ENCODE results near the gene PIK3CB. TPM values are rescaled to one million over a fixed set of nuclear protein-coding genes. Genes with fewer than 3 reads are reported as not detected.

The PIK3CB gene
- total and polyA plus RNA-seq, 4 donors = 4.7 to 15.9 (median 11.1) TPM

- H3K4me1 ChIP-seq (ENCODE audit: control insufficient read depth in 4 of 4, insufficient read depth in 4 of 4, low read length in 3 of 4) = peaks cover 0 to 10% (median 5%) of the 10 kb centered on the region in 4 donors
- peaks cover 0 to 4% (median 4%) of the 10 kb centered on the region in 4 donors for H3K36me3 ChIP-seq (ENCODE audit: control insufficient read depth in 4 of 4, insufficient read depth in 3 of 4, low read depth in 1 of 4, low read length in 3 of 4)
- no peak overlapping the region for H3K4me3 ChIP-seq (ENCODE audit: low read depth in 1 of 3, low read length in 3 of 3)
- DNase-seq (ENCODE audit: low spot score) = no peak
- H3K9ac ChIP-seq (ENCODE audit: low read depth in 1 of 2, low read length in 2 of 2) = no peak overlapping the region
- no peaks in the 10 kb centered on the region for H3K9me3 ChIP-seq (ENCODE audit: control insufficient read depth in 4 of 4, low read length in 3 of 4)
- H3K27me3 ChIP-seq (ENCODE audit: control insufficient read depth in 4 of 4, insufficient read depth in 4 of 4, low read length in 3 of 4) = no peaks in the 10 kb centered on the region
- 89% methylated on average over 3 of the region's 3 CpGs for WGBS
- TF ChIP-seq RAD21 (IDR thresholded peaks at IDR 0.05) (no peak), HNF4A (conservative IDR thresholded peaks at IDR 0.05) (no peak), ZBTB33 (IDR thresholded peaks at IDR 0.05) (no peak), HNF4G (IDR thresholded peaks at IDR 0.05) (no peak), FOXA1 (IDR thresholded peaks at IDR 0.05) (no peak), MAX (IDR thresholded peaks at IDR 0.05) (no peak), SP1 (IDR thresholded peaks at IDR 0.05) (no peak), ATF3 (IDR thresholded peaks at IDR 0.05) (no peak), TAF1 (conservative IDR thresholded peaks at IDR 0.05) (no peak)
- H3K27ac ChIP-seq (ENCODE audit: low read depth in 1 of 2, low read length in 2 of 2) = no peak overlapping the region
Measured at GRCh38 chr3:138692152-138692551, 142.6 kb downstream of the PIK3CB start.

GRCh38 chr3:138691351-138691750 is 143.4 kb downstream of the PIK3CB start:
- H3K4me3 ChIP-seq (ENCODE audit: low read depth in 1 of 3, low read length in 3 of 3) = no peak overlapping the region
- no peak overlapping the region for H3K9ac ChIP-seq (ENCODE audit: low read depth in 1 of 2, low read length in 2 of 2)
- H3K27ac ChIP-seq (ENCODE audit: low read depth in 1 of 2, low read length in 2 of 2) = no peak overlapping the region
- 100% methylated on average over 1 of the region's 1 CpG for WGBS
- TF ChIP-seq FOXA2 (IDR thresholded peaks at IDR 0.05) = no peak
- TF ChIP-seq MAX (IDR thresholded peaks at IDR 0.05) = no peak
- H3K4me1 ChIP-seq (ENCODE audit: control insufficient read depth in 4 of 4, insufficient read depth in 4 of 4, low read length in 3 of 4) = peaks cover 0 to 17% (median 8%) of the 10 kb centered on the region in 4 donors
- H3K36me3 ChIP-seq (ENCODE audit: control insufficient read depth in 4 of 4, insufficient read depth in 3 of 4, low read depth in 1 of 4, low read length in 3 of 4) = peaks cover 0 to 4% (median 4%) of the 10 kb centered on the region in 4 donors
- no peak for DNase-seq (ENCODE audit: low spot score)
- H3K27me3 ChIP-seq (ENCODE audit: control insufficient read depth in 4 of 4, insufficient read depth in 4 of 4, low read length in 3 of 4) = no peaks in the 10 kb centered on the region
- no peaks in the 10 kb centered on the region for H3K9me3 ChIP-seq (ENCODE audit: control insufficient read depth in 4 of 4, low read length in 3 of 4)

GRCh38 chr3:138690036-138690435 is 144.7 kb downstream of the PIK3CB start:
- TF ChIP-seq JUND (IDR thresholded peaks at IDR 0.05) = no peak
- TF ChIP-seq EGR1 (IDR thresholded peaks at IDR 0.05; ENCODE audit: low read depth in 2 of 2) = no peak

GRCh38 chr3:138688871-138689299 is 145.8 kb downstream of the PIK3CB start:
- Histone ChIP-seq H3K27ac (ENCODE audit: low read depth in 1 of 2, low read length in 2 of 2) (no peak overlapping the region), H3K27me3 (ENCODE audit: control insufficient read depth in 4 of 4, insufficient read depth in 4 of 4, low read length in 3 of 4) (no peaks in the 10 kb centered on the region), H3K4me1 (ENCODE audit: control insufficient read depth in 4 of 4, insufficient read depth in 4 of 4, low read length in 3 of 4) (peaks cover 2 to 17% (median 8%) of the 10 kb centered on the region in 4 donors), H3K9ac (ENCODE audit: low read depth in 1 of 2, low read length in 2 of 2) (no peak overlapping the region), H3K36me3 (ENCODE audit: control insufficient read depth in 4 of 4, insufficient read depth in 3 of 4, low read depth in 1 of 4, low read length in 3 of 4) (peaks cover 0 to 4% (median 1%) of the 10 kb centered on the region in 4 donors), H3K9me3 (ENCODE audit: control insufficient read depth in 4 of 4, low read length in 3 of 4) (no peaks in the 10 kb centered on the region), H3K4me3 (ENCODE audit: low read depth in 1 of 3, low read length in 3 of 3) (no peak overlapping the region)
- no peak for TF ChIP-seq SP1 (IDR thresholded peaks at IDR 0.05)
- TF ChIP-seq EGR1 (IDR thresholded peaks at IDR 0.05; ENCODE audit: low read depth in 2 of 2) = no peak
- TF ChIP-seq RXRA (IDR thresholded peaks at IDR 0.05) = peak in 1 of 2 donors; percentile 72
- TF ChIP-seq RAD21 (IDR thresholded peaks at IDR 0.05) = peak; percentile 43 to 57
- TF ChIP-seq HNF4A (conservative IDR thresholded peaks at IDR 0.05) = peak in 1 of 2 donors; percentile 5
- WGBS = 35% methylated on average over 5 of the region's 5 CpGs
- DNase-seq (ENCODE audit: low spot score) = no peak

More at GRCh38 chr3:138690036-138690435, 144.7 kb downstream of the PIK3CB start:
- DNase-seq (ENCODE audit: low spot score) = no peak
- peaks cover 2 to 17% (median 8%) of the 10 kb centered on the region in 4 donors for H3K4me1 ChIP-seq (ENCODE audit: control insufficient read depth in 4 of 4, insufficient read depth in 4 of 4, low read length in 3 of 4)
- H3K9me3 ChIP-seq (ENCODE audit: control insufficient read depth in 4 of 4, low read length in 3 of 4) = no peaks in the 10 kb centered on the region
- H3K9ac ChIP-seq (ENCODE audit: low read depth in 1 of 2, low read length in 2 of 2) = no peak overlapping the region
- H3K4me3 ChIP-seq (ENCODE audit: low read depth in 1 of 3, low read length in 3 of 3) = no peak overlapping the region
- H3K27me3 ChIP-seq (ENCODE audit: control insufficient read depth in 4 of 4, insufficient read depth in 4 of 4, low read length in 3 of 4) = no peaks in the 10 kb centered on the region
- H3K27ac ChIP-seq (ENCODE audit: low read depth in 1 of 2, low read length in 2 of 2) = no peak overlapping the region
- peaks cover 0 to 4% (median 3%) of the 10 kb centered on the region in 4 donors for H3K36me3 ChIP-seq (ENCODE audit: control insufficient read depth in 4 of 4, insufficient read depth in 3 of 4, low read depth in 1 of 4, low read length in 3 of 4)

Measured in liver (tissue), 9 donors.